Liver (tissue), 9 donors: Measurements from ENCODE around the gene PDLIM5. TPM values are rescaled to one million over a fixed set of nuclear protein-coding genes. Genes with fewer than 3 reads are reported as not detected.
A peak's percentile ranks its signal among the peaks of the same experiment; 100 is the strongest.

Experiments
- DNase-seq: peaks from one replicate; pipeline ENCODE4 v3.0.0-alpha.2; 2017; ENCODE audit warnings: low spot score
- H3K27ac ChIP-seq, 2 donors: one replicate each; pipeline ENCODE4 v1.7.0; 2013; ENCODE audit warnings: inconsistent platforms in 2 of 2, low read length in 2 of 2, control low read depth in 1 of 2, low read depth in 1 of 2, mild to moderate bottlenecking in 1 of 2
- H3K27me3 ChIP-seq, 4 donors: one replicate each; pipeline versions ENCODE4 v1.6.1 to v1.7.0; 2013; ENCODE audit warnings: low read length in 3 of 4, inconsistent platforms in 1 of 4, mild to moderate bottlenecking in 1 of 4, moderate library complexity in 1 of 4; ENCODE audit not compliant: control insufficient read depth in 4 of 4, insufficient read depth in 4 of 4
- H3K36me3 ChIP-seq, 4 donors: one replicate each; pipeline versions ENCODE4 v1.6.1 to v1.7.0; 2013; ENCODE audit warnings: low read length in 3 of 4, mild to moderate bottlenecking in 3 of 4, low read depth in 1 of 4, moderate library complexity in 1 of 4; ENCODE audit not compliant: control insufficient read depth in 4 of 4, insufficient read depth in 3 of 4
- H3K4me1 ChIP-seq, 4 donors: one replicate each; pipeline versions ENCODE4 v1.6.1 to v1.7.0; 2013; ENCODE audit warnings: low read length in 3 of 4, mild to moderate bottlenecking in 3 of 4, moderate library complexity in 1 of 4; ENCODE audit not compliant: control insufficient read depth in 4 of 4, insufficient read depth in 4 of 4
- H3K4me3 ChIP-seq, 3 donors: one replicate each; pipeline versions ENCODE4 v1.6.1 to v1.7.0; 2013; ENCODE audit warnings: low read length in 3 of 3, control low read depth in 1 of 3, low read depth in 1 of 3, mild to moderate bottlenecking in 1 of 3
- H3K9ac ChIP-seq, 2 donors: one replicate each; pipeline ENCODE4 v1.7.0; 2013; ENCODE audit warnings: low read length in 2 of 2, mild to moderate bottlenecking in 2 of 2, moderate library complexity in 2 of 2, control low read depth in 1 of 2, low read depth in 1 of 2
- H3K9me3 ChIP-seq, 4 donors: one replicate each; pipeline versions ENCODE4 v1.6.1 to v1.7.0; 2013; ENCODE audit warnings: low read length in 3 of 4; ENCODE audit not compliant: control insufficient read depth in 4 of 4
- ATF3 ChIP-seq: IDR thresholded peaks from 2 replicates; pipeline ENCODE4 v1.6.1; 2016; ENCODE audit warnings: antibody characterized with exemption
- CTCF ChIP-seq: fragments of 150-350 bp; IDR thresholded peaks from 2 replicates; pipeline ENCODE4 v1.5.1; 2017; ENCODE audit warnings: improper control_type of control experiment, low read depth, low read length; ENCODE audit not compliant: missing input control
- EGR1 ChIP-seq, 2 donors: IDR thresholded peaks; 2 replicates each; pipeline ENCODE4 v1.6.1; 2016 to 2018; ENCODE audit warnings: antibody characterized with exemption in 2 of 2, low read depth in 2 of 2
- FOXA1 ChIP-seq: IDR thresholded peaks from 2 replicates; pipeline ENCODE4 v1.6.1; 2016; ENCODE audit warnings: antibody characterized with exemption
- FOXA2 ChIP-seq: IDR thresholded peaks from 2 replicates; pipeline ENCODE4 v1.6.1; 2016; ENCODE audit warnings: antibody characterized with exemption
- GABPA ChIP-seq, 2 donors: IDR thresholded peaks in 1 of 2; conservative IDR thresholded peaks in 1 of 2; 2 replicates each; pipeline ENCODE4 v1.6.1; 2016; ENCODE audit warnings: antibody characterized with exemption in 2 of 2, mild to moderate bottlenecking in 1 of 2, moderate library complexity in 1 of 2
- HNF4A ChIP-seq, 2 donors: conservative IDR thresholded peaks; 2 replicates each; pipeline ENCODE4 v1.6.1; 2016; ENCODE audit warnings: antibody characterized with exemption in 2 of 2, mild to moderate bottlenecking in 2 of 2
- HNF4G ChIP-seq: IDR thresholded peaks from 2 replicates; pipeline ENCODE4 v1.6.1; 2016; ENCODE audit warnings: antibody characterized with exemption
- JUND ChIP-seq, 2 donors: IDR thresholded peaks; 2 replicates each; pipeline ENCODE4 v1.6.1; 2016; ENCODE audit warnings: antibody characterized with exemption in 2 of 2
- MAX ChIP-seq: IDR thresholded peaks from 2 replicates; pipeline ENCODE4 v1.6.1; 2016; ENCODE audit warnings: antibody characterized with exemption
- NR2F2 ChIP-seq: IDR thresholded peaks from 2 replicates; pipeline ENCODE4 v1.6.1; 2016; ENCODE audit warnings: antibody characterized with exemption
- RAD21 ChIP-seq, 2 donors: IDR thresholded peaks; 2 replicates each; pipeline ENCODE4 v1.6.1; 2016; ENCODE audit warnings: antibody characterized with exemption in 2 of 2, mild to moderate bottlenecking in 2 of 2
- REST ChIP-seq: IDR thresholded peaks from 2 replicates; pipeline ENCODE4 v1.6.1; 2016; ENCODE audit warnings: antibody characterized with exemption, mild to moderate bottlenecking
- RXRA ChIP-seq, 2 donors: IDR thresholded peaks; 2 replicates each; pipeline ENCODE4 v1.6.1; 2017 to 2018; ENCODE audit warnings: antibody characterized with exemption in 2 of 2, mild to moderate bottlenecking in 1 of 2
- SP1 ChIP-seq: IDR thresholded peaks from 2 replicates; pipeline ENCODE4 v1.6.1; 2018; ENCODE audit warnings: antibody characterized with exemption, mild to moderate bottlenecking
- TAF1 ChIP-seq: conservative IDR thresholded peaks from 2 replicates; pipeline ENCODE4 v1.6.1; 2016; ENCODE audit warnings: antibody characterized with exemption, mild to moderate bottlenecking
- YY1 ChIP-seq: IDR thresholded peaks from 2 replicates; pipeline ENCODE4 v1.6.1; 2016; ENCODE audit warnings: antibody characterized with exemption, mild to moderate bottlenecking
- ZBTB33 ChIP-seq: IDR thresholded peaks from 2 replicates; pipeline ENCODE4 v1.6.1; 2016; ENCODE audit warnings: antibody characterized with exemption
- WGBS: extraction: QIAGEN DNeasy Blood & Tissue Kit; methylation state at CpG from one replicate; pipeline ENCODE4 v1.1.7; 2013; 5-methylcytosine and 5-hydroxymethylcytosine counted together
- polyA plus RNA-seq, 2 donors: library from polyadenylated mRNA; stranded (reverse) in 1 of 2; unstranded in 1 of 2; fragments of 200-250 nt in 1 of 2; fragments of >200 nt in 1 of 2; fragmentation: Nextera tagmentation in 1 of 2; extraction: Ambion mirVana in 1 of 2; gene quantifications; one replicate each; pipeline versions ENCODE4 v1.2.1 to v1.2.3, GENCODE V29; 2013 to 2015
- total RNA-seq, 2 donors: library from RNA; depleted of rRNA; stranded (reverse); fragments of >200 nt; gene quantifications; one replicate each; pipeline ENCODE4 v1.2.3, GENCODE V29; 2014
- donor health status: healthy.
- donor health status: healthy.
- donor health status: healthy.
- donor health status: healthy.
- donor health status: healthy.

PDLIM5 gene
- total and polyA plus RNA-seq, 4 donors, result 19.1 to 114 (median 67.8) TPM

GRCh38 chr4:94515365-94515764 lies 63.6 kb downstream of the PDLIM5 start:
- TF ChIP-seq RAD21 (IDR thresholded peaks at IDR 0.05), result no peak
- Histone ChIP-seq H3K9ac (no peak overlapping the region), H3K9me3 (no peaks in the 10 kb centered on the region), H3K27me3 (no peaks in the 10 kb centered on the region), H3K4me3 (no peak overlapping the region), H3K4me1 (peaks cover 0 to 50% (median 17%) of the 10 kb centered on the region in 4 donors), H3K36me3 (no peaks in the 10 kb centered on the region), H3K27ac (peak overlapping the region in 1 of 2 donors; percentile 33)
- WGBS, result 81% methylated on average over 4 of the region's 4 CpGs
- DNase-seq, result no peak

GRCh38 chr4:94516067-94516466 lies 64.3 kb downstream of the PDLIM5 start:
- H3K4me3 ChIP-seq, result no peak overlapping the region
- no peak overlapping the region for H3K9ac ChIP-seq
- peak overlapping the region in 1 of 2 donors; percentile 33 for H3K27ac ChIP-seq
- no peak for DNase-seq
- WGBS, result 50% methylated on average over 3 of the region's 3 CpGs
- no peaks in the 10 kb centered on the region for H3K9me3 ChIP-seq
- no peaks in the 10 kb centered on the region for H3K36me3 ChIP-seq
- TF ChIP-seq FOXA2, result no peak
- TF ChIP-seq RXRA (IDR thresholded peaks at IDR 0.05), result no peak
- TF ChIP-seq CTCF, result no peak
- no peak for TF ChIP-seq MAX
- TF ChIP-seq ZBTB33, result no peak
- TF ChIP-seq REST, result no peak
- no peak for TF ChIP-seq HNF4G
- TF ChIP-seq EGR1 (IDR thresholded peaks at IDR 0.05; ENCODE audit: low read depth in 2 of 2), result no peak
- no peak for TF ChIP-seq GABPA (IDR thresholded peaks at IDR 0.05 in 1 of 2, conservative IDR thresholded peaks at IDR 0.05 in 1 of 2)
- TF ChIP-seq JUND (IDR thresholded peaks at IDR 0.05), result no peak
- TF ChIP-seq ATF3, result no peak
- TF ChIP-seq HNF4A (conservative IDR thresholded peaks at IDR 0.05), result no peak
- TF ChIP-seq TAF1, result no peak
- TF ChIP-seq NR2F2, result no peak
- no peak for TF ChIP-seq RAD21 (IDR thresholded peaks at IDR 0.05)
- no peak for TF ChIP-seq SP1
- TF ChIP-seq YY1, result no peak
- no peak for TF ChIP-seq FOXA1
- no peaks in the 10 kb centered on the region for H3K27me3 ChIP-seq
- peaks cover 0 to 50% (median 17%) of the 10 kb centered on the region in 4 donors for H3K4me1 ChIP-seq
